GM12874 (cell line): ENCODE measurements around the gene PRDX6.

ENCODE experiments used
- TF ChIP-seq, protein P1 (sequence below): IDR thresholded peaks from 2 replicates; pipeline ENCODE4 v1.5.1; 2011; ENCODE audit warnings: low read depth, mild to moderate bottlenecking, control low read depth, low read length, moderate library complexity; ENCODE audit not compliant: insufficient read depth

The PRDX6 gene

DNA sequence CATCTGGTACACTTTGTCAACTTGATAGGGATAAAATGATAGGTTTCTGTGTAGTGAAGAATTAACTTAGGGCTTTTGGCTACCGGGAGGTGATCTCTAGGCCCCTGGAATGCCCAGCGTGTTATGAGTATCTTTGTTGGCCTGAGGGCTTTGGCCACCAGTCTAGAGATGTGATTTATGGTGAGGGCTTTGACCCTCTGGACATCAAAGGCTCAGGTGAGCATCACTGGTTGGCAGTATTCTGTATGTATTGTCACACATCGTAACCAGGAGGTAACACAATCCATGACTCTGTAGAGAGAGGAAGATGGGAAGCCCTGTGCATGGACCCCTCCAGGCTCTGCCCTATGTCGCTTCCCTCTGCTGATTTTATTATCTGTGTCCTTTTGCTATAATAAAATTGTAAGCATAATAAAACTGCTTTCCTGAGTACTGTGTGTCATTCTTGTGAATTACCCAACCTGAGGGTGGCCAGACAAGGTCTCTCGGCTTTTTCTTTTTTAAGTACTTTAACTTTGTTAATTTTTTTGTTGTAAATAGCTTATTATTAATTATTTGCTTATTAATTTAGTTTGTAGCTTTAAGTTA, 40.2 kb upstream of the PRDX6 start:
- TF ChIP-seq, protein P1, sequence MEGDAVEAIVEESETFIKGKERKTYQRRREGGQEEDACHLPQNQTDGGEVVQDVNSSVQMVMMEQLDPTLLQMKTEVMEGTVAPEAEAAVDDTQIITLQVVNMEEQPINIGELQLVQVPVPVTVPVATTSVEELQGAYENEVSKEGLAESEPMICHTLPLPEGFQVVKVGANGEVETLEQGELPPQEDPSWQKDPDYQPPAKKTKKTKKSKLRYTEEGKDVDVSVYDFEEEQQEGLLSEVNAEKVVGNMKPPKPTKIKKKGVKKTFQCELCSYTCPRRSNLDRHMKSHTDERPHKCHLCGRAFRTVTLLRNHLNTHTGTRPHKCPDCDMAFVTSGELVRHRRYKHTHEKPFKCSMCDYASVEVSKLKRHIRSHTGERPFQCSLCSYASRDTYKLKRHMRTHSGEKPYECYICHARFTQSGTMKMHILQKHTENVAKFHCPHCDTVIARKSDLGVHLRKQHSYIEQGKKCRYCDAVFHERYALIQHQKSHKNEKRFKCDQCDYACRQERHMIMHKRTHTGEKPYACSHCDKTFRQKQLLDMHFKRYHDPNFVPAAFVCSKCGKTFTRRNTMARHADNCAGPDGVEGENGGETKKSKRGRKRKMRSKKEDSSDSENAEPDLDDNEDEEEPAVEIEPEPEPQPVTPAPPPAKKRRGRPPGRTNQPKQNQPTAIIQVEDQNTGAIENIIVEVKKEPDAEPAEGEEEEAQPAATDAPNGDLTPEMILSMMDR, result no peak

DNA sequence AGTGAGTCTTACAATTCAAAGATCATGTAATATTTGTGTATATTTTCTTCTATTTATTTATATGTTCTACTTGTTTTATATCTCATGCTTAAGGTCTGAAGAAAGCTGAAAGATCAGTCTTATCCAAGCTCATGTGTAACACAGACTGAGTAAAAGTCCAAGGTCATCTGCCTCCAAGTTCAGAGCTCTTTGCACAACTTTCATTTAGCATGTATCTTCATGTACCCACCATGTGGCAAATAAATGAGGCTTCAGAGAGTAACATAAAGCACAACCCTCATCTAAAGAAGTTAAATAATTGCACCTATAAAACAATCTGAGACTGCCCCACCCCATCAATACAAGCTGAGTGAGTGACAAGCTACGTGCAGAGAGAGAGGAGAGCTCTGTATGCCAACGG, 38.5 kb upstream of the PRDX6 start:
- TF ChIP-seq, protein P1, result no peak

DNA sequence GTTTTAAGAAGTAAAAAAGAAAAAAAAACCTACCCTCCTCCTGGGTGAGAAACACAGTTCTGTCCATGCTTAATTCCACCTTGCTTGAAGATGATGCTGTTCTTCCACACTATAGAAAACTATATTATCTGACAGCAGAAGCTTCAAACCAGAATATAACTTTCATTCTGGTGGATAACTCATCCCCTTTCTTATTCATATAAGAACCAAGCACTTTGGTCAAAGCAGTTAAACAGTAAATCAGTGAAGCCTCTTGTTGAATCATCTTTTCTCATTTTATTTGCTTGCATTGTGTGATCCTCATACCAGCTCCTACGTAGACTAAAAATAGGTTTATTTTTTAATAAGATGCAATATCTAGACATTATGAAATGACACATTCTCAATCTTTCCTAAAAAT, 36.7 kb upstream of the PRDX6 start:
- TF ChIP-seq, protein P1, result no peak

DNA sequence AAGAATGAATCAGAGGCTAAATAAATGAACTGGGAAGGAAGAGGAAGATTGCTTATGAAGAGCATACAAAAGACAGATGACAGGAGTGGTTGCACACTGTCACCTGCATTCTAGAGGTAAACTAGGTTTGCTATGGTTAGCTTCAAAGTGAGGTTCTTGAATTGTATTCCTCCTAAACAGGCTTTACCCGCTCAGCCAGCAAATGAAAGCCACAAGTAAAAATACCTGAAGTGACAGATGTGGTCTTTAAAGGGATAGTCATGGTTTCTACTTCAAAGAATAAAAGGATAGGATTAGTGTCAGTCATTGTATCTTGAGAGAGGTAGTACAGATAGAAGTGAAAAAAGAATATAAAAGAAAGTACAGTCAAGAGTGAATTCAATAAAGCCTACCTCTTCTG, 32.4 kb upstream of the PRDX6 start:
- TF ChIP-seq, protein P1, result no peak

DNA sequence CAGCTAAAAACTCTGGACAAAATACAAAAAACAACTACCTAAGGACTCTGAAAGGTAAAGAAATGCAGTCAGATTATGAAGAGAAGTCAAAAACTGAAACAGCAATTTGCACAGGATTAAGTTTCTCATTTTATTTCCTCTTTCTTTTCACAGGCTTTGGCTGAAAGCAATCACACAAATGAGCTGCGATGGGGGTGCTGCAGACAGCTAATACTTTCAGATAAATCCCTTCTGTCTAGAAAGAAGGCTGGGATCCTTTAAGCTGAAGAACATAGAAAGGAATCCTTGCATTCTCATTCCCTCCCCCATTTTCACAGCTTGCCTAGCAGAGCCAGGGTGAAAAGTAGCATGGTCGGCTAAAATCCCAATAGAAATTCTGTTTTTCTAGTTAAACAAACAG, 32.0 kb upstream of the PRDX6 start:
- TF ChIP-seq, protein P1, result no peak

DNA sequence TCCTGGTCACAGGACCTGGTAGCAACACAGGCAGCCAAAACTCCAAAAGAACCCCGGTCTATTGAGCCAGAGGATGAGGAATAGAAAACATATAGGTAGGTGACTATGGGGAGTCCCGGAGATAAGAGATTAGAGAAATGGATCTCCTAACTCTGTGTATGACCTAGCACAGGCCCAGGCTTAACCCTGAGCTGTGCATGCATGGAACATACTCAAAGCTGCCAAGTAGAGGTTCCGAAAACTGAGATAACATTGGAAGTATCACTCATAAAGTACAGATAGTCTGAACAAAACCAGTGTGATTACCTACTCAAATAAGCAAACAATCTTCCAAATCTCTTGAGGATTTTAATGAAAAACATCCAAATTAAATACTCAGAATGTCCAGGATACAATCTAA, 31.5 kb upstream of the PRDX6 start:
- TF ChIP-seq, protein P1, result no peak

DNA sequence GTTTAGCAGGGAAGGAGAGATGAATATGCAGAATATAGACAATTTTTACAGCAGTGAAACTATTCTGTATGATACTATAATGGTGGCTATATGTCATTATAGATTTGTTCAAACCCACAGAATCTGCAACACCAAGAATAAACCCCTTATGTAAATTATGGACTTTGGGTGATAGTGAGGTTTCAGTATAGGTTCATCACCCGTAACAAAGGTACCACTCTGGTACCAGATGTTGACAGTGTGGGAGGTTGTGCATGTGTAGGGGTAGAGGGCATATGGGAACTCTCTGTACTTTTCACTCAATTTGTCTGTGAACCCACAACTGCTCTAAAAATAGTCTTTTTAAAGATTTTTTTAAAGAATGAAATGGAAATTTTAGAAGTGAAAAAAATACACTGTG, 29.9 kb upstream of the PRDX6 start:
- TF ChIP-seq, protein P1, result no peak
